Astrocyte (in vitro differentiated cells and primary cell): ENCODE data around the gene GLB1L. TPM values are rescaled to one million over a fixed set of nuclear protein-coding genes. Genes with fewer than 3 reads are reported as not detected.

Experiments used
- DNase-seq: peaks from one replicate; pipeline ENCODE4 v3.0.0-alpha.2; 2010; ENCODE audit warnings: low read depth
- FAIRE-seq: peaks from 2 replicates; lab custom pipeline; 2011; peaks lifted over from hg19 to GRCh38; lab: Jason Lieb, UNC
- H2AFZ ChIP-seq: 2 replicates; pipeline ENCODE4 v1.6.0; 2012; ENCODE audit warnings: low read depth, low read length, inconsistent platforms
- H3K27ac ChIP-seq: 2 replicates; pipeline ENCODE4 v1.5.1; 2011; ENCODE audit warnings: low read depth, low read length, inconsistent platforms
- H3K27me3 ChIP-seq: 2 replicates; pipeline ENCODE4 v1.6.0; 2011; ENCODE audit warnings: low read length, inconsistent platforms; ENCODE audit not compliant: insufficient read depth
- H3K36me3 ChIP-seq: 2 replicates; pipeline ENCODE4 v1.5.1; 2011; ENCODE audit warnings: low read length, inconsistent platforms; ENCODE audit not compliant: insufficient read depth
- H3K4me1 ChIP-seq: 2 replicates; pipeline ENCODE4 v1.5.1; 2011; ENCODE audit warnings: low read length, inconsistent platforms; ENCODE audit not compliant: insufficient read depth
- H3K4me2 ChIP-seq: 2 replicates; pipeline ENCODE4 v1.6.0; 2012; ENCODE audit warnings: low read length, inconsistent platforms
- H3K4me3 ChIP-seq: 2 replicates; pipeline ENCODE4 v1.5.1; 2011; ENCODE audit warnings: low read depth, mild to moderate bottlenecking, low read length, inconsistent platforms; ENCODE audit not compliant: insufficient read depth
- H3K79me2 ChIP-seq: 2 replicates; pipeline ENCODE4 v1.6.0; 2012; ENCODE audit warnings: mild to moderate bottlenecking, low read length, inconsistent platforms; ENCODE audit not compliant: insufficient read depth
- H3K9ac ChIP-seq: 2 replicates; pipeline ENCODE4 v1.6.0; 2012; ENCODE audit warnings: mild to moderate bottlenecking, low read length, inconsistent platforms
- H3K9me3 ChIP-seq: 2 replicates; pipeline ENCODE4 v1.5.1; 2012; ENCODE audit warnings: low read depth, mild to moderate bottlenecking, low read length, inconsistent platforms; ENCODE audit not compliant: insufficient read depth
- H4K20me1 ChIP-seq: 2 replicates; pipeline ENCODE4 v1.6.0; 2012; ENCODE audit warnings: low read length, inconsistent platforms; ENCODE audit not compliant: insufficient read depth
- H3K27ac Mint-ChIP-seq: one replicate; pipeline ENCODE4 v1.8.0; 2021; ENCODE audit warnings: mild to moderate bottlenecking, mixed read lengths; ENCODE audit not compliant: unreplicated experiment
- H3K27me3 Mint-ChIP-seq: one replicate; pipeline ENCODE4 v1.8.0; 2021; ENCODE audit warnings: low read depth, mixed read lengths; ENCODE audit not compliant: unreplicated experiment
- H3K36me3 Mint-ChIP-seq: one replicate; pipeline ENCODE4 v1.8.0; 2021; ENCODE audit warnings: low read depth, mixed read lengths; ENCODE audit not compliant: unreplicated experiment
- H3K4me1 Mint-ChIP-seq: one replicate; pipeline ENCODE4 v1.8.0; 2021; ENCODE audit warnings: low read depth, mixed read lengths; ENCODE audit not compliant: unreplicated experiment
- H3K4me3 Mint-ChIP-seq: one replicate; pipeline ENCODE4 v1.8.0; 2021; ENCODE audit warnings: mild to moderate bottlenecking, moderate library complexity, mixed read lengths; ENCODE audit not compliant: unreplicated experiment
- H3K9me3 Mint-ChIP-seq: one replicate; pipeline ENCODE4 v1.8.0; 2021; ENCODE audit warnings: mild to moderate bottlenecking, mixed read lengths; ENCODE audit not compliant: unreplicated experiment
- CTCF ChIP-seq: IDR thresholded peaks from 2 replicates; pipeline ENCODE4 v1.5.1; 2011; ENCODE audit warnings: low read depth, mild to moderate bottlenecking, inconsistent platforms, low read length, moderate library complexity; ENCODE audit not compliant: insufficient read depth
- EZH2 ChIP-seq: IDR thresholded peaks from 2 replicates; pipeline ENCODE4 v1.6.1; 2012; ENCODE audit warnings: mild to moderate bottlenecking, low read length, inconsistent platforms; ENCODE audit not compliant: insufficient read depth
- total RNA-seq: library from RNA; stranded (reverse); gene quantifications from 2 replicates; pipeline ENCODE4 v1.2.1, GENCODE V29; 2021

GLB1L gene
- total RNA-seq, 1 donor from 2014 or later: 2.7 TPM

- Histone ChIP-seq H3K36me3 (no peaks in the 10 kb centered on the region), H3K9ac (peak overlapping the region; percentile 77), H3K27me3 (no peaks in the 10 kb centered on the region), H3K27ac (no peak overlapping the region), H3K4me3 (no peak overlapping the region), H2AFZ (peak overlapping the region; percentile 95), H3K4me2 (peak overlapping the region; percentile 85), H3K79me2 (no peaks in the 10 kb centered on the region), H3K9me3 (no peaks in the 10 kb centered on the region), H4K20me1 (no peaks in the 10 kb centered on the region), H3K4me1 (peaks cover 19% of the 10 kb centered on the region)
- Mint-ChIP-seq H3K4me3 (peak overlapping the region; percentile 75), H3K27me3 (peaks cover 2% of the 10 kb centered on the region), H3K36me3 (peaks cover 8% of the 10 kb centered on the region), H3K4me1 (peaks cover 2% of the 10 kb centered on the region), H3K9me3 (no peaks in the 10 kb centered on the region), H3K27ac (peak overlapping the region; percentile 56)
- no peak for FAIRE-seq
- DNase-seq: no peak
- TF ChIP-seq EZH2: no peak
- TF ChIP-seq CTCF: no peak
Measured at GRCh38 chr2:219293736-219294231, 48.5 kb upstream of the GLB1L start.

- no peaks in the 10 kb centered on the region for H4K20me1 ChIP-seq
- no peaks in the 10 kb centered on the region for H3K79me2 ChIP-seq
- Mint-ChIP-seq H3K4me1 (peaks cover 3% of the 10 kb centered on the region), H3K36me3 (peaks cover 8% of the 10 kb centered on the region), H3K4me3 (peak overlapping the region; percentile 20), H3K27ac (no peak overlapping the region), H3K9me3 (no peaks in the 10 kb centered on the region), H3K27me3 (peaks cover 2% of the 10 kb centered on the region)
- H2AFZ ChIP-seq: no peak overlapping the region
- no peak overlapping the region for H3K9ac ChIP-seq
- no peak overlapping the region for H3K27ac ChIP-seq
- H3K4me2 ChIP-seq: no peak overlapping the region
- H3K4me3 ChIP-seq: no peak overlapping the region
- TF ChIP-seq EZH2 (no peak), CTCF (no peak)
- DNase-seq: no peak
- H3K27me3 ChIP-seq: no peaks in the 10 kb centered on the region
- no peaks in the 10 kb centered on the region for H3K36me3 ChIP-seq
- H3K9me3 ChIP-seq: no peaks in the 10 kb centered on the region
- H3K4me1 ChIP-seq: peaks cover 19% of the 10 kb centered on the region
- no peak for FAIRE-seq
Measured at GRCh38 chr2:219292616-219293015, 47.4 kb upstream of the GLB1L start.

GRCh38 chr2:219291910-219292490 is 46.8 kb upstream of the GLB1L start:
- Histone ChIP-seq H3K9me3 (no peaks in the 10 kb centered on the region), H3K4me2 (no peak overlapping the region), H3K27ac (no peak overlapping the region), H3K4me1 (peaks cover 19% of the 10 kb centered on the region), H3K79me2 (no peaks in the 10 kb centered on the region), H3K4me3 (no peak overlapping the region), H4K20me1 (no peaks in the 10 kb centered on the region), H3K9ac (no peak overlapping the region), H3K36me3 (no peaks in the 10 kb centered on the region), H3K27me3 (no peaks in the 10 kb centered on the region), H2AFZ (no peak overlapping the region)
- TF ChIP-seq EZH2: no peak
- no peak for TF ChIP-seq CTCF
- Mint-ChIP-seq H3K9me3 (no peaks in the 10 kb centered on the region), H3K4me3 (no peak overlapping the region), H3K36me3 (peaks cover 8% of the 10 kb centered on the region), H3K27ac (no peak overlapping the region), H3K4me1 (peaks cover 3% of the 10 kb centered on the region), H3K27me3 (peaks cover 2% of the 10 kb centered on the region)
- no peak for DNase-seq
- no peak for FAIRE-seq
